Measurements from ENCODE around the gene CES5A.
"Not testable (repeated sequence)": the region's sequence is repeated elsewhere in the genome, so short reads cannot be mapped to it uniquely, and the experiment has no call there.

The CES5A gene

GRCh38 chr16:55832773-55833691 lies 42.1 kb downstream of the CES5A start, which contains the start of gene CES1:
TSS of gene CES1 (minus strand) at chr16:55833096. CDS start at chr16:55833055, 41 bp downstream.
- Histone ChIP-seq H3K4me2 (ENCODE audit: low read length) (no peak within 1 kb of the TSS), H3K36me3 (ENCODE audit: insufficient read depth, low read length) (no peaks in the 10 kb centered on the region), H3K27ac (ENCODE audit: low read depth, low read length, poor library complexity, severe bottlenecking) (no peak within 1 kb of the TSS), H3K27me3 (ENCODE audit: insufficient read depth, low read length) (no peaks in the 10 kb centered on the region), H2AFZ (ENCODE audit: low read length) (no peak within 1 kb of the TSS), H3F3A (ENCODE audit: insufficient read depth, low read length) (no peaks in the 10 kb centered on the region), H3K9me2 (ENCODE audit: low read depth, low read length) (no peaks in the 10 kb centered on the region), H3K9me3 (ENCODE audit: low read length) (no peaks in the 10 kb centered on the region), H3K4me3 (ENCODE audit: low read depth, low read length, poor library complexity, severe bottlenecking) (no peak within 1 kb of the TSS), H3K4me1 (ENCODE audit: insufficient read depth, low read length, severe bottlenecking) (no peaks in the 10 kb centered on the region), H3K79me2 (ENCODE audit: insufficient read depth, low read length) (no peaks in the 10 kb centered on the region), H4K20me1 (ENCODE audit: insufficient read depth, low read length) (no peaks in the 10 kb centered on the region), H3K9ac (ENCODE audit: low read length) (no peak within 1 kb of the TSS)
- TF ChIP-seq EZH2 (IDR thresholded peaks at IDR 0.05; ENCODE audit: borderline replicate concordance, low read length) (no peak), CTCF (IDR thresholded peaks at IDR 0.05; ENCODE audit: low read length) (no peak)

GRCh38 chr16:55832425-55832772 lies 42.8 kb downstream of the CES5A start:
- H3K9me2 ChIP-seq (ENCODE audit: low read depth, low read length), result no peaks in the 10 kb centered on the region
- H3F3A ChIP-seq (ENCODE audit: insufficient read depth, low read length), result no peaks in the 10 kb centered on the region
- H3K27ac ChIP-seq (ENCODE audit: low read depth, low read length, poor library complexity, severe bottlenecking), result no peak overlapping the region
- no peaks in the 10 kb centered on the region for H3K27me3 ChIP-seq (ENCODE audit: insufficient read depth, low read length)
- no peak overlapping the region for H3K9ac ChIP-seq (ENCODE audit: low read length)
- H2AFZ ChIP-seq (ENCODE audit: low read length), result no peak overlapping the region
- H3K36me3 ChIP-seq (ENCODE audit: insufficient read depth, low read length), result no peaks in the 10 kb centered on the region
- H3K4me1 ChIP-seq (ENCODE audit: insufficient read depth, low read length, severe bottlenecking), result no peaks in the 10 kb centered on the region
- no peaks in the 10 kb centered on the region for H3K79me2 ChIP-seq (ENCODE audit: insufficient read depth, low read length)
- no peaks in the 10 kb centered on the region for H3K9me3 ChIP-seq (ENCODE audit: low read length)
- H3K4me3 ChIP-seq (ENCODE audit: low read depth, low read length, poor library complexity, severe bottlenecking), result no peak overlapping the region
- no peak overlapping the region for H3K4me2 ChIP-seq (ENCODE audit: low read length)
- no peaks in the 10 kb centered on the region for H4K20me1 ChIP-seq (ENCODE audit: insufficient read depth, low read length)
- no peak for TF ChIP-seq EZH2 (IDR thresholded peaks at IDR 0.05; ENCODE audit: borderline replicate concordance, low read length)
- TF ChIP-seq CTCF (IDR thresholded peaks at IDR 0.05; ENCODE audit: low read length), result no peak

- Histone ChIP-seq H3K9me2 (ENCODE audit: low read depth, low read length) (no peaks in the 10 kb centered on the region), H3K27ac (ENCODE audit: low read depth, low read length, poor library complexity, severe bottlenecking) (no peak overlapping the region), H3K4me3 (ENCODE audit: low read depth, low read length, poor library complexity, severe bottlenecking) (no peak overlapping the region), H3K9ac (ENCODE audit: low read length) (no peak overlapping the region), H3K4me2 (ENCODE audit: low read length) (no peak overlapping the region), H3F3A (ENCODE audit: insufficient read depth, low read length) (no peaks in the 10 kb centered on the region), H4K20me1 (ENCODE audit: insufficient read depth, low read length) (no peaks in the 10 kb centered on the region), H3K9me3 (ENCODE audit: low read length) (no peaks in the 10 kb centered on the region), H3K27me3 (ENCODE audit: insufficient read depth, low read length) (no peaks in the 10 kb centered on the region), H3K36me3 (ENCODE audit: insufficient read depth, low read length) (no peaks in the 10 kb centered on the region), H2AFZ (ENCODE audit: low read length) (no peak overlapping the region), H3K79me2 (ENCODE audit: insufficient read depth, low read length) (no peaks in the 10 kb centered on the region), H3K4me1 (ENCODE audit: insufficient read depth, low read length, severe bottlenecking) (no peaks in the 10 kb centered on the region)
- TF ChIP-seq CTCF (IDR thresholded peaks at IDR 0.05; ENCODE audit: low read length), result no peak
- no peak for TF ChIP-seq EZH2 (IDR thresholded peaks at IDR 0.05; ENCODE audit: borderline replicate concordance, low read length)
These were observed 44.4 kb downstream of the CES5A start for GRCh38 chr16:55830658-55831294.

DNA sequence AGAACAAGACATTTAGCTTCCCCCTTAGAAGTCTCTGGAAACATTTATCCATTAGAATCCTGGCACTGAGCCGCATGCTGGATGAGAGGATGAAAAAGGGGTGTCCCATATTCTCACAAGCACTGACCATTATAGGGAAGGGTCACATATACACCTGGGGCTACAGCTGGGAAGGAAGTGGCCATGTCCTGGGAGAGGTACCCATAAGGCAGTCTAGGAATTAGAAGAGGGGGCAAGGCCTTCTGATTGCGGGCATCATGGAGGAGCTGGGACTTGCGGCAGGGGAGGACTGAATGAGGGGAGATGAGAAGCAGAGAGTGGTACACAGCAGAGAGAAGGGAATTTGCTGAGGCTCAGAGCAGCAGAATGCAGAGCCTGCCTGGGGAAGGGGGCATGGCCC lies 45.9 kb downstream of the CES5A start:
- H3K4me2 ChIP-seq (ENCODE audit: low read length); H3K79me2 ChIP-seq (ENCODE audit: insufficient read depth, low read length); H3K27me3 ChIP-seq (ENCODE audit: insufficient read depth, low read length); H3K9ac ChIP-seq (ENCODE audit: low read length); H3F3A ChIP-seq (ENCODE audit: insufficient read depth, low read length); H4K20me1 ChIP-seq (ENCODE audit: insufficient read depth, low read length); H3K4me3 ChIP-seq (ENCODE audit: low read depth, low read length, poor library complexity, severe bottlenecking); H3K27ac ChIP-seq (ENCODE audit: low read depth, low read length, poor library complexity, severe bottlenecking); H2AFZ ChIP-seq (ENCODE audit: low read length); H3K4me1 ChIP-seq (ENCODE audit: insufficient read depth, low read length, severe bottlenecking); H3K9me2 ChIP-seq (ENCODE audit: low read depth, low read length); H3K36me3 ChIP-seq (ENCODE audit: insufficient read depth, low read length); H3K9me3 ChIP-seq (ENCODE audit: low read length): not testable (repeated sequence)
